ENCODE data around the gene GSTO2. TPM values are rescaled to one million over a fixed set of nuclear protein-coding genes. Genes with fewer than 3 reads are reported as not detected.

Gene GSTO2
- total RNA-seq, 1 experiment from 2014 or later = 1.1 TPM

DNA sequence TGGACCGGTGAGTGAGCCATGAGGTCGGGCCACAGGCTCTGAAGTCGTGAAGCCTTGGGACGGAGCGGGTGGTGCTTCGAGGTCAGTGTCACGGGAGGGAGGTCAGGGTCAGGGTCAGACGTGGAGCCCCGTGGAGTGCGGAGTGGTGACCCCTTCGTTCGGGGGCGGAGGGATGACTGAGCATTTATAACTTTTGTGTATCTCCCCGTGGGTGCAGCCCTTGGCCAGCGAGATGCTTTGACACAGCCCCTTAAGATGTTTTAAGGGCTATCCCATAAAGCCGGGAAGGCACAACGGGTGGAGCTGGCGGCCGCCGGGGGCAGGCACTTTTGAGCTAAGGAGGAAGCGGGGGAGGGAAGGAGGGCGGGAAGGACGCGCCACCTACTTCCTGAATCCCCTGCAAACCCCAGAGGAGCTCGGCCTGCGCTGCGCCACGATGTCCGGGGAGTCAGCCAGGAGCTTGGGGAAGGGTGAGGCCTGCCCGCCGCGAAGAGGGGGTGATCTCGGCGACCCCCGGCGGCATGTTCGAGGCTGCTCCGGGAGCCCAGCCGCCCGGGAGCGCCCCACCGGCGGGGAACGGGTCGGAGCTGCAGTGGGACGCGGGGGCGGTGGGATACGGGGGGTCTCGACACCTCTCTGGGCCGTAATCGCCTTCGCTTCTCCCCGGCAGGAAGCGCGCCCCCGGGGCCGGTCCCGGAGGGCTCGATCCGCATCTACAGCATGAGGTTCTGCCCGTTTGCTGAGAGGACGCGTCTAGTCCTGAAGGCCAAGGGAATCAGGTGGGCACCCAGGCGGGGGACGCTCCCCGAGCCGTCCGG lies 14.3 kb upstream of the GSTO2 start, which contains the start of gene GSTO1:
Gene GSTO1 (plus strand): TSS at position 400 of the 818 bp plus-strand sequence. CDS start 37 bp downstream, at position 437.
- Mint-ChIP-seq H3K9me3 (ENCODE audit: unreplicated experiment) (no peaks in the 10 kb centered on the region), H3K4me3 (ENCODE audit: unreplicated experiment) (peak within 1 kb of the TSS; percentile 81), H3K27me3 (ENCODE audit: insufficient read depth, unreplicated experiment) (no peaks in the 10 kb centered on the region), H3K4me1 (ENCODE audit: low read depth, unreplicated experiment) (peaks cover 39% of the 10 kb centered on the region), H3K36me3 (ENCODE audit: insufficient read depth, unreplicated experiment) (peaks cover 32% of the 10 kb centered on the region), H3K27ac (ENCODE audit: unreplicated experiment) (peak within 1 kb of the TSS; percentile 73)
- CTCF ChIA-PET = interaction anchor here (0.7 to 3.3 kb wide), 2 partner anchors 9 to 133 kb away, joined by 3 to 14 read pairs; partner anchors contain the start of gene SFR1
- H3K4me1 ChIP-seq = peaks cover 47% of the 10 kb centered on the region
- H3K27me3 ChIP-seq (replicated peaks; ENCODE audit: control insufficient read depth, insufficient read depth, low read length) = no peaks in the 10 kb centered on the region
- no TSS peak for BruUV-seq (replicated peaks)
- POLR2A ChIA-PET = interaction anchor here (0.5 to 1.7 kb wide), 5 partner anchors 9 to 134 kb away, joined by 3 to 19 read pairs (median 5); partner anchors contain the start of genes CFAP43 and GSTO2
- no peaks in the 10 kb centered on the region for H3K9me3 ChIP-seq
- no peaks in the 10 kb centered on the region for H3K36me3 ChIP-seq (ENCODE audit: control insufficient read depth, insufficient read depth, low read length)
- peak within 1 kb of the TSS; percentile 83 for H3K4me3 ChIP-seq (ENCODE audit: low read depth, low read length)
- TF ChIP-seq, protein P1, sequence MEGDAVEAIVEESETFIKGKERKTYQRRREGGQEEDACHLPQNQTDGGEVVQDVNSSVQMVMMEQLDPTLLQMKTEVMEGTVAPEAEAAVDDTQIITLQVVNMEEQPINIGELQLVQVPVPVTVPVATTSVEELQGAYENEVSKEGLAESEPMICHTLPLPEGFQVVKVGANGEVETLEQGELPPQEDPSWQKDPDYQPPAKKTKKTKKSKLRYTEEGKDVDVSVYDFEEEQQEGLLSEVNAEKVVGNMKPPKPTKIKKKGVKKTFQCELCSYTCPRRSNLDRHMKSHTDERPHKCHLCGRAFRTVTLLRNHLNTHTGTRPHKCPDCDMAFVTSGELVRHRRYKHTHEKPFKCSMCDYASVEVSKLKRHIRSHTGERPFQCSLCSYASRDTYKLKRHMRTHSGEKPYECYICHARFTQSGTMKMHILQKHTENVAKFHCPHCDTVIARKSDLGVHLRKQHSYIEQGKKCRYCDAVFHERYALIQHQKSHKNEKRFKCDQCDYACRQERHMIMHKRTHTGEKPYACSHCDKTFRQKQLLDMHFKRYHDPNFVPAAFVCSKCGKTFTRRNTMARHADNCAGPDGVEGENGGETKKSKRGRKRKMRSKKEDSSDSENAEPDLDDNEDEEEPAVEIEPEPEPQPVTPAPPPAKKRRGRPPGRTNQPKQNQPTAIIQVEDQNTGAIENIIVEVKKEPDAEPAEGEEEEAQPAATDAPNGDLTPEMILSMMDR (IDR thresholded peaks at IDR 0.05; ENCODE audit: insufficient read depth in 1 of 2, low read depth in 1 of 2, low read length in 1 of 2, severe bottlenecking in 1 of 2, unreplicated experiment in 1 of 2) = peak in 1 of 2 experiments; percentile 1
- intact Hi-C loops (cut with micrococcal nuclease; ENCODE audit: unreplicated experiment) = loop anchor here (1.0 to 2.0 kb wide), 2 partner anchors 15 to 34 kb away; partner anchors contain the start of gene GSTO2
- DNase-seq = peak; percentile 71 to 80

DNA sequence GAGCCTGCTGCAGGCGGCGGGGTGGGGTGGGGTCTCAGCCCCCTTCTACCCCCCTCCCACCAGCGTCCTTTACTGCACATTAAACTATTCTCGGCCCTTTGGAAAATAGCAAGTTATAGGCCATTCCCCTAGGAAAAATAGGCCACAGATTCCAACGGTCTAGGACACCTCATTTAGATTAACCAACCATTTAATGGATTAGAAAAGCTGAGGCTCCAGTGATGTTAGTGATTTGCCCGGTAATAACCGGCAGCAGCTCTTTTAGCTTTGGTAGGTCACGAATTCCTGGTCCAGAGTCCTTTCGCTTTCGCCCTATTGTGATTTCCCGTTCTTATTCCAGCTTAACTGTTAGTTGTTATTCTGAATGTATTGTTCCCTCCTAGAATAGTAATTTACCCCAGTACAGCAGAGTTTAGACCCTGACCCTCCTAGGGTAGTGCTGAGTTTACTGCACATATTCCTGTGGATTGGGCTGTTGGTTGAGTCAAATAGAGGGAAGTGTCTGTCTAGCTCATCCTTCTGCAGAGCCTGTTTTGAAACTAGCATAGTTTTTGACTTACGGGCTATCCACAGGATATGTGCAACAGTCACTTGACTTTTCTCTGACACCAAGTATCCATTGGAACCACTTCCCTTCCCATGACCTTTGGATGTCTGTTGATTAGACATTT lies 13.5 kb upstream of the GSTO2 start:
- peak overlapping the region; percentile 83 for H3K4me3 ChIP-seq (ENCODE audit: low read depth, low read length)
- H3K27me3 ChIP-seq (replicated peaks; ENCODE audit: control insufficient read depth, insufficient read depth, low read length) = no peaks in the 10 kb centered on the region
- Mint-ChIP-seq H3K36me3 (ENCODE audit: insufficient read depth, unreplicated experiment) (peaks cover 37% of the 10 kb centered on the region), H3K4me1 (ENCODE audit: low read depth, unreplicated experiment) (peaks cover 31% of the 10 kb centered on the region), H3K27ac (ENCODE audit: unreplicated experiment) (peak overlapping the region; percentile 66), H3K27me3 (ENCODE audit: insufficient read depth, unreplicated experiment) (no peaks in the 10 kb centered on the region), H3K4me3 (ENCODE audit: unreplicated experiment) (peak overlapping the region; percentile 81), H3K9me3 (ENCODE audit: unreplicated experiment) (no peaks in the 10 kb centered on the region)
- DNase-seq = peak in 1 of 2 experiments; percentile 17
- POLR2A ChIA-PET = interaction anchor here (0.7 to 1.7 kb wide), 3 partner anchors 14 to 25 kb away, joined by 5 to 19 read pairs (median 5); partner anchors contain the start of genes CFAP43 and GSTO2
- intact Hi-C loops (cut with micrococcal nuclease; ENCODE audit: unreplicated experiment) = loop anchor here (2.0 kb wide), 1 partner anchor 33 kb away; no protein-coding TSS in a partner anchor
- H3K9me3 ChIP-seq = no peaks in the 10 kb centered on the region
- BruUV-seq (replicated peaks) = TSS peak; percentile 37
- TF ChIP-seq, protein P1 (IDR thresholded peaks at IDR 0.05; ENCODE audit: insufficient read depth in 1 of 2, low read depth in 1 of 2, low read length in 1 of 2, severe bottlenecking in 1 of 2, unreplicated experiment in 1 of 2) = no peak
- peaks cover 45% of the 10 kb centered on the region for H3K4me1 ChIP-seq
- H3K36me3 ChIP-seq (ENCODE audit: control insufficient read depth, insufficient read depth, low read length) = no peaks in the 10 kb centered on the region
- CTCF ChIA-PET = interaction anchor here (0.7 to 3.3 kb wide), 2 partner anchors 8 to 134 kb away, joined by 3 to 14 read pairs; partner anchors contain the start of gene SFR1
